GM19455 (cell line): Measurements from ENCODE around the gene BCR.
"Not testable (repeated sequence)": the region's sequence is repeated elsewhere in the genome, so short reads cannot be mapped to it uniquely, and the experiment has no call there.

ENCODE experiments used
- ATAC-seq: cut with Tn5 transposase; IDR thresholded peaks from one replicate; pipeline ENCODE4 v1.9.1; 2021; ENCODE audit not compliant: unreplicated experiment

Gene BCR

GRCh38 chr22:23285734-23286133 lies 105.4 kb downstream of the BCR start:
- ATAC-seq, result no peak

DNA sequence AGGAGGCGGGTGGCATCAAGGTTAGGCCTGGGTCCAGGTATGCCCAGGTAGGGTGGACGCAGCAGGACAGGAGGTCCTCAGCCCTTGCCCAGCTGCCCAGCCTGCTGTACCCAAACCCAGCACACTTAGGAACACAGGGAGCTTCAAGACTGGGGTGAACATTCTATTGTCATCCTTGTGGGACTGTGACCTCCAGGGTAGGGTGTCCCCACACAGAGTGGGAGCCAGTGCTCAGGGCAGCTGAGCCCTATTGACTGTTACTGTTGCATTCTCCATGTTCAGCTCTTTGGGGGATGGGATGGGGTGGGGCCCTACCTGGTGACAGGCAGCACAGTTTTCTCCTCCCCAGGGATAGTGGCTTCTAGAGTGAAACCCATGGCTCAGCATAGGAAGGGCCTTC lies 106.0 kb downstream of the BCR start:
- no peak for ATAC-seq

DNA sequence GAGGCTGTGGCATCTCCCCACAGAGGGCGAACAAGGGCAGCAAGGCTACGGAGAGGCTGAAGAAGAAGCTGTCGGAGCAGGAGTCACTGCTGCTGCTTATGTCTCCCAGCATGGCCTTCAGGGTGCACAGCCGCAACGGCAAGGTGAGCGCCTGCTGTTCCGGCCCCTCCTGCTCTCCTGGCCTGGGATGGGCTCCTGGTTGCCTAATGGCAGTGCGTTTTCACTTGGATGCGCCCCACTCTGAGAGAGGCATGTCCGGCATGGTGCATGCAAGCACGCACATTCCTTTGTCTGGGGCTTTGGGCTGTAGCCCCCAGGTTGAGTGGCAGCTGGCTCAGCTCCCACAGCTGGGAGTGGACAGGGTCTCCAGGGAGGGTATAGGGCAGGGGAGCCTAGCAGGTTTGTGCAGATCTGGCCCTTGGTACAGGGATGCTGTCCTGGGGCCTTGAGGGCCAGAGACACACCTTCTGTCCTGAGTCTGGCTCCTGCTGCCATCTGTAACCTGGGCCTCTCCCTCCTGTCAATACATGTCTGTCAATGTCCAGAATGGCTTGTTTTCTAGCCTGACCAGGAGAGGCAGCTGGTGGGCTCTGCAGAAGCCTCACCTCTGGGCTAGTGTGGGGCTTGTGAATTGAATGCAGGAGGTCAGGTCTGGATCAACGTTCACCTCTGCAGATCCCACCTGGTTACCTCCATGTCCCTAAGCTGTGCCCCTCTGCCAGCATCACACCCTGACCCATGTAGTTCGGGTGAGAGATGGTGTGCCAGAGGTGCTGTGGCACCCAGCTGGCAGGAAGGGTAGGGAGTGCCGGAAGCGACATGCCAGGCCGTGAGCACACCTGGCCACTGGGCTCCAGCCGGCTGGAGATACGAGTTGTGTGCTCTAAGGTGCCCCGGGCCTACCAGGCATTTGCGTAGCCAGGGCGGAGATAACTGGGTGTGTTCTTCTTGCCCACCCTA lies 107.1 kb downstream of the BCR start:
- ATAC-seq, result no peak

- ATAC-seq, result no peak
Measured at GRCh38 chr22:23288301-23289129, 108.2 kb downstream of the BCR start.

GRCh38 chr22:23289130-23289503 lies 108.8 kb downstream of the BCR start:
- no peak for ATAC-seq

DNA sequence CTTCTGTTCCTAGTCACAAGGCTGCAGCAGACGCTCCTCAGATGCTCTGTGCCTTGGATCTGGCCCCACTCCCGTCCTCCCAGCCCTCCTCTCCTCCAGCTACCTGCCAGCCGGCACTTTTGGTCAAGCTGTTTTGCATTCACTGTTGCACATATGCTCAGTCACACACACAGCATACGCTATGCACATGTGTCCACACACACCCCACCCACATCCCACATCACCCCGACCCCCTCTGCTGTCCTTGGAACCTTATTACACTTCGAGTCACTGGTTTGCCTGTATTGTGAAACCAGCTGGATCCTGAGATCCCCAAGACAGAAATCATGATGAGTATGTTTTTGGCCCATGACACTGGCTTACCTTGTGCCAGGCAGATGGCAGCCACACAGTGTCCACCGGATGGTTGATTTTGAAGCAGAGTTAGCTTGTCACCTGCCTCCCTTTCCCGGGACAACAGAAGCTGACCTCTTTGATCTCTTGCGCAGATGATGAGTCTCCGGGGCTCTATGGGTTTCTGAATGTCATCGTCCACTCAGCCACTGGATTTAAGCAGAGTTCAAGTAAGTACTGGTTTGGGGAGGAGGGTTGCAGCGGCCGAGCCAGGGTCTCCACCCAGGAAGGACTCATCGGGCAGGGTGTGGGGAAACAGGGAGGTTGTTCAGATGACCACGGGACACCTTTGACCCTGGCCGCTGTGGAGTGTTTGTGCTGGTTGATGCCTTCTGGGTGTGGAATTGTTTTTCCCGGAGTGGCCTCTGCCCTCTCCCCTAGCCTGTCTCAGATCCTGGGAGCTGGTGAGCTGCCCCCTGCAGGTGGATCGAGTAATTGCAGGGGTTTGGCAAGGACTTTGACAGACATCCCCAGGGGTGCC lies 109.8 kb downstream of the BCR start:
- no peak for ATAC-seq

GRCh38 chr22:23291806-23292452 lies 111.6 kb downstream of the BCR start:
- ATAC-seq, result no peak

DNA sequence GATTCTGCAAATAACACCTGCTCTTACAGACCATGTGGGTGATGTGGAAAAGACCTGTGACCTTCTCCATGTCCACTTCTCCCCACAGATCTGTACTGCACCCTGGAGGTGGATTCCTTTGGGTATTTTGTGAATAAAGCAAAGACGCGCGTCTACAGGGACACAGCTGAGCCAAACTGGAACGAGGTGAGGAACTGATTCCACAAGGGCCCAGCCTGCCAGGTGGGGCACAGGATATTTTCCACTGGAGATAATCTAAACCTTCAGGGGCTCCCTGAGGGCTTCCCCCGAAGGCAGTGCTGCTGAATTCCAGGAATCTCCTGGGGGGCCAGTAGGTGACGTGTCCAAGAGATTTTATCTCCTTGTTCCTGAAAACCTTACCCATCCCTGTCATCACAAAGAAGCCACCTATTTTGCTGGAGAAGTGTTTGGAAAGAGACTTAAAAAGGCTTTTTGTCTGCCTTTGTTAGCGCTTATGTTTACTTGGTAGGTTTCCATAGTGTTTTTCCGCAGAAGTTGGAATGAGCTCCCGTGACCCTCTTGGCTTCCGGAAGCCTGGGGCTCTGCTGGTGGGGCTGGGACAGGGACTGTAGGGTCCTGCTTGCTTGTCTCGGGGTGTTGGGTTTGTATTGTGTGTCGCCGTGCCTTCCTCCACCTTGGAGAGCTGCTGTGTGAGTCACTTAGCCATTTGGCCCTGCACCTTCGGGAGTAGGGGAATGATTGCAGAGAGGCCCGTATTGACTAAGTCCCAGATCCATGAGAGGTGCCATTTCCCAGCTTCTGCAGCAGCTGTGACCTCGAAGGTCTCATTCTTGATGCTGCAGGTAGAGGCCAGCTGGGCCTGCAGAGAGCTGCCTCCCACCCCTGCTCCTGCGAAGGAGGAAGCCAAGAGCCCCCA lies 112.4 kb downstream of the BCR start:
- ATAC-seq, result no peak

- ATAC-seq, result no peak
Measured at GRCh38 chr22:23293720-23294119, 113.4 kb downstream of the BCR start.

GRCh38 chr22:23294221-23294620 lies 113.9 kb downstream of the BCR start:
- ATAC-seq, result no peak

GRCh38 chr22:23300476-23300875 lies 120.2 kb downstream of the BCR start:
- ATAC-seq, result no peak

DNA sequence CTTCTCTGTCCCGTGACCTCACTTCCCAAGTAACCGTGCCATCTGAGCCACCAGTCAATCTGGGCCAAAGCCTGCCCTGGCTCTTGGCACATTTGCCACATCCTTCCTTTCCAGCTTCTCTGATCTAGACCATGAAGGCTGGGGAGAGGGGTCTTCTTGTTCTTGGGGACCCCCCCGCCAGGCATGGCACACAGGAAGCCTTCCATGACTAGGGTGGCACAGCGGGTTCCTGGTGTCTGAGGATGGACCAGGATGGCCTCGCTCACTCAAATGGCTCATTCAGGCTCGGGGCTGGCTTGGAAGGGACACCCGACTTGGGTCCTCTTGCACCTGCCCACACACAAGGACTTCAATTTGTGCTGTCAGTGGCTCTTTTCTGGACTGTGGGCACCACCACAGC lies 121.3 kb downstream of the BCR start:
- no peak for ATAC-seq

- no peak for ATAC-seq
Measured at GRCh38 chr22:23302171-23303002, 122.1 kb downstream of the BCR start.

GRCh38 chr22:23305321-23305910 lies 125.1 kb downstream of the BCR start:
- no peak for ATAC-seq

DNA sequence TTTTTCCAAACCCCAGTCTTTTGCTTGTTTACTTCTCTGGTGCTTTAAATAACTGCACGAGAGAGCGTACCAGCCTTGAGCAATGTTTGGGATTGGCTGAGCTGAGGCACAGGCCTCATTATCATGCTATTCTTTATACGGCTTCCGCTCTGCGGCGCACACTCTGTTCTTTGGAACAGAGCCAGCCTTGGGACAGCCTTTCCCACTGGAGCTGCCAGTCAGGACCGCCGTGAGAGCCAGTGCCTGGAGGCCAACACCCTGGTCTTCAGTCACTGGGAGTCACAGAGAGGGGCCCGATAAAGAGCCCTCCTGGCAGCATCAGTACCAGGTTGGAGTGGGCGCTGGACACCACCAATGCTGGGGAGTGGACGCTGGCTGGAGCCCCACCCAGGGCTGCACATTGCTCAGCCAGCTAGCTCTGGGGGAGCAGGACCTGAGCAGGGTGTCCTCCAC lies 125.6 kb downstream of the BCR start:
- ATAC-seq, result no peak

DNA sequence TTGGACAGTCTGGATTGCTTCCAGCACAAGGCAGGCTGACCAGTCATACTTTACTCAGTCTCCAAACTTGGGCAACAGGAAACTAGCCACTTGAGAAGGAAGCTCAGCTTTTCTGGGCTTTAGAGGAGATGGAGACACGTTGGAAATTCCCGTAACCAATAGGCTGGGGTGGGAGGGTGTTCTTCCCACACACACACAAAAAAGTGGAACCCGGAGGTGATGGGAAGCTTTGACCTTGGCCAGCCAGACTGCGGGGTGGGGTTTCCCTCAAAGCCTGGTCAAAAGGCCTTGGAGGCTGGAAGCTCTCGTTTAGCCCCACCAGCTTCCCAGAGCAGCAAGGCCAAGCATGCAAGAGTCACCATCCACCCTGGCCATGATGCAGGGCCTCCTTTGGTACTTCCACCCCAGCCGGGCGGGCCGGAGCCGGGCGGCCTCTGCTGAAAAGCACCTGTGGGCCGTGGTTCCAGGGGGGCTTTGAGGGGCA lies 126.2 kb downstream of the BCR start:
- ATAC-seq, result no peak

GRCh38 chr22:23306926-23307325 lies 126.6 kb downstream of the BCR start:
- no peak for ATAC-seq

DNA sequence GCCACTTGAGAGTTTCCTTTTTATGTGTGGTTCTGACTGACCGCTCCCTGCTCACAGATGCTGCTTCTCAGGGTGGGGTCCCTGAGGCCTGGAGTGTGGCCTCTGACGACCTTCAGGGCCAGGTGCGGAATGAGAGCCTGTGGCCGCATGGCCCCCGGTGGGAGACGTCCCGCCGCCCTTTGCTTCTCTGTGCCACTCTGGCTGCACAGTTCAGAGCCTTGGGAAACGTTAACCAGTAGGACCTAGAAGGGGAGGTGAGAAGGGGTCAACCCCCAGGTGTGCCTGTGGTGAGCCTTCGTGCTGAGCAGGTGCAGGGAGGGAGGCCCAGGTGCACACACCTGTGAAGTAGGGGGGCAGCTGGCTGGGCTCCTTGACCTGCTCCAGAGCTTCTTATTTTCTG lies 127.2 kb downstream of the BCR start:
- ATAC-seq, result not testable (repeated sequence)
